ENCODE data around the gene TLK1. TPM values are rescaled to one million over a fixed set of nuclear protein-coding genes. Genes with fewer than 3 reads are reported as not detected.

The TLK1 gene
- total and polyA plus RNA-seq, 2 of the 4 experiments (the other 2 are of a cell fraction), result 7.3 to 12.5 TPM

GRCh38 chr2:171086352-171087290 lies 74.1 kb downstream of the TLK1 start:
- Histone ChIP-seq H2AK9ac (replicated peaks; ENCODE audit: low read depth, low read length, poor library complexity) (no peak overlapping the region), H3K9me3 (ENCODE audit: control insufficient read depth, insufficient read depth, low read length) (no peaks in the 10 kb centered on the region), H4K20me1 (ENCODE audit: insufficient read depth, low read length) (peaks cover 21% of the 10 kb centered on the region; the same call in 1 of the 2 replicates), H2AFZ (replicated peaks; ENCODE audit: low read length, poor library complexity) (no peak overlapping the region), H3K9me1 (ENCODE audit: insufficient read depth, low read length) (peaks cover under 1% of the 10 kb centered on the region; the same call in 1 of the 2 replicates), H4K5ac (ENCODE audit: low read depth, low read length) (no peak overlapping the region; the same call in 1 of the 2 replicates), H4K8ac (ENCODE audit: low read depth in 2 of 2, low read length in 2 of 2) (no peak overlapping the region), H2BK15ac (ENCODE audit: low read depth, low read length) (no peak overlapping the region), H3K4ac (ENCODE audit: low read depth, low read length) (no peak overlapping the region), H4K91ac (ENCODE audit: insufficient read depth, low read depth, low read length) (no peak overlapping the region), H3K23ac (ENCODE audit: low read depth, low read length) (no peak overlapping the region), H3K4me1 (ENCODE audit: control insufficient read depth, insufficient read depth, low read length) (no peaks in the 10 kb centered on the region; the same call in 1 of the 2 replicates), H3K27me3 (ENCODE audit: control insufficient read depth, insufficient read depth, low read length) (no peaks in the 10 kb centered on the region), H2AK5ac (ENCODE audit: low read depth, low read length) (no peak overlapping the region), H3K4me3 (ENCODE audit: insufficient read depth, low read depth, low read length) (no peak overlapping the region), H3K56ac (ENCODE audit: extremely low read depth, insufficient read depth, low read length) (no peak overlapping the region), H3K27ac (ENCODE audit: insufficient read depth, low read length) (no peak overlapping the region), H3K36me3 (ENCODE audit: control insufficient read depth, insufficient read depth, low read length) (peaks cover 3% of the 10 kb centered on the region; the same call in 1 of the 2 replicates), H3K9ac (ENCODE audit: low read depth, low read length) (no peak overlapping the region), H3K14ac (replicated peaks; ENCODE audit: low read depth, low read length) (peak overlapping the region; percentile 74; the same call in 1 of the 2 replicates), H3K4me2 (ENCODE audit: low read depth, low read length) (peak overlapping the region; percentile 21), H3K18ac (ENCODE audit: low read depth, low read length) (no peak overlapping the region), H2BK20ac (ENCODE audit: low read depth, low read length) (no peak overlapping the region), H3K79me1 (ENCODE audit: low read depth in 1 of 2, low read length in 2 of 2) (peaks cover 11 to 45% of the 10 kb centered on the region in 2 experiments; a peak in 3 of 4 replicates), H2BK120ac (ENCODE audit: low read depth, low read length) (no peak overlapping the region), H2BK5ac (ENCODE audit: low read depth, low read length, poor library complexity, severe bottlenecking) (no peak overlapping the region)
- TF ChIP-seq, protein P1, sequence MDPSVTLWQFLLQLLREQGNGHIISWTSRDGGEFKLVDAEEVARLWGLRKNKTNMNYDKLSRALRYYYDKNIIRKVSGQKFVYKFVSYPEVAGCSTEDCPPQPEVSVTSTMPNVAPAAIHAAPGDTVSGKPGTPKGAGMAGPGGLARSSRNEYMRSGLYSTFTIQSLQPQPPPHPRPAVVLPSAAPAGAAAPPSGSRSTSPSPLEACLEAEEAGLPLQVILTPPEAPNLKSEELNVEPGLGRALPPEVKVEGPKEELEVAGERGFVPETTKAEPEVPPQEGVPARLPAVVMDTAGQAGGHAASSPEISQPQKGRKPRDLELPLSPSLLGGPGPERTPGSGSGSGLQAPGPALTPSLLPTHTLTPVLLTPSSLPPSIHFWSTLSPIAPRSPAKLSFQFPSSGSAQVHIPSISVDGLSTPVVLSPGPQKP (IDR thresholded peaks at IDR 0.05; ENCODE audit: borderline replicate concordance, low read depth, low read length), result no peak
- peak; percentile 38; the same call in 1 of the 2 replicates for TF ChIP-seq SMC3 (IDR thresholded peaks at IDR 0.05; ENCODE audit: low read depth, low read length)
- TF ChIP-seq MXI1 (IDR thresholded peaks at IDR 0.05; ENCODE audit: borderline replicate concordance, low read depth, low read length), result no peak
- no peak for TF ChIP-seq MAZ (IDR thresholded peaks at IDR 0.05; ENCODE audit: borderline replicate concordance, low read depth, low read length)
- TF ChIP-seq NFE2L2 (IDR thresholded peaks at IDR 0.05; ENCODE audit: low read depth, low read length), result no peak
- TF ChIP-seq POLR2A (IDR thresholded peaks at IDR 0.05; ENCODE audit: low read depth, low read length), result no peak
- no peak for TF ChIP-seq FOS (IDR thresholded peaks at IDR 0.05; ENCODE audit: low read depth, low read length)
- TF ChIP-seq RFX5 (IDR thresholded peaks at IDR 0.05; ENCODE audit: low read depth, low read length), result no peak
- no peak for TF ChIP-seq CEBPB (IDR thresholded peaks at IDR 0.05; ENCODE audit: low read depth, low read length)
- TF ChIP-seq CHD1 (IDR thresholded peaks at IDR 0.05; ENCODE audit: low read depth, low read length), result no peak
- peak; percentile 44 for TF ChIP-seq RAD21 (IDR thresholded peaks at IDR 0.05; ENCODE audit: low read length)
- TF ChIP-seq CTCF (conservative IDR thresholded peaks at IDR 0.05; ENCODE audit: low read depth, low read length), result peak; percentile 58
- TF ChIP-seq RCOR1 (IDR thresholded peaks at IDR 0.05; ENCODE audit: insufficient replicate concordance, low read length), result no peak
- no TSS peak for BruUV-seq (replicated peaks)
- intact Hi-C loops (cut with micrococcal nuclease), result no loop called here
- POLR2A ChIA-PET (ENCODE audit: unreplicated experiment), result interaction anchor here (0.6 kb wide), 1 partner anchor 13 kb away, joined by 3 read pairs; no protein-coding TSS in a partner anchor
- in situ Hi-C loops (cut with MboI; ENCODE audit: low sequenced_read_pairs), result no loop called here
- no CpG with 5 or more reads among the region's 13 CpGs for WGBS, 2 experiments (ENCODE audit: extremely low coverage in 2 of 2, insufficient read length in 1 of 2)
- dilution Hi-C loops (cut with HindIII; ENCODE audit: low sequenced_read_pairs, unreplicated experiment), result no loop called here
- ATAC-seq (ENCODE audit: low read depth), result peak; percentile 78
- peak; percentile 68 for DNase-seq
- CTCF ChIA-PET, result interaction anchor here (0.6 to 1.7 kb wide), 10 partner anchors 9 to 250 kb away, joined by 3 to 6 read pairs (median 3); no protein-coding TSS in a partner anchor
